Pulmonary artery endothelial cell (primary cell): Measurements from ENCODE around the gene C20orf204. TPM values are rescaled to one million over a fixed set of nuclear protein-coding genes. Genes with fewer than 3 reads are reported as not detected.
"Not testable (repeated sequence)": the region's sequence is repeated elsewhere in the genome, so short reads cannot be mapped to it uniquely, and the experiment has no call there.

Experiments
- DNase-seq: peaks from one replicate; pipeline ENCODE4 v3.0.0-alpha.2; 2011; ENCODE audit warnings: low read depth, low spot score
- total RNA-seq: library from RNA; depleted of rRNA; stranded (reverse); fragments of >200 nt; gene quantifications from 2 replicates; pipeline ENCODE4 v1.2.3, GENCODE V29; 2014

C20orf204 gene
- total RNA-seq, 1 donor from 2014 or later: 1.7 TPM

- no peak for DNase-seq
Measured at GRCh38 chr20:64082126-64082731, 46.2 kb downstream of the C20orf204 start.

DNA sequence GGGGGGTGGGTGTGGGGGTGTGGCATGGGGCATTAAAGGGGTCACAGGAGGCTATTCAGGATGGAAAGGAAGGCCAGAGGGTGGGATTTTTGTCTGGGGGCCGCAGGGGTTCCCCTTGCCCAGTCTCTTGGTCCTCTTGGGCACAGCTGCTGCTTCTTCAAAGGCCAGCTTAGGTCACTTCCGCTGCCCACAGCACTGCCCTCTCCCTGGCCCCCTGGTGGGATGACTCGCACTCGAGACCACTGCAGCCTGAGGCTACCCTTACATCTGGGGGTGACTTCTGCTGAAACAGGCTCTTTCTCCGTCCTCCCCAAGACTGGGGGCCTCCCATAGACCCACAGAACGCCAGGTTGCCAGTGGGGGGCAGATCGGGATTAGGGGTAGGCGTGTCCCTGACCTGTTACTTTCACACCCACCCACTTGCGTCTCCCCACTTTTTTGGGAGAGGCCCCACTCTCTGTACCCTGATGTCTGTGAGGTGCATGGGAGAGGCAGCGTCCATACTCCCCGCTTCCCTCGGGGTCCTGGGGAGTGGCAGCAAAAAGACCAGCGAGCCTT lies 46.9 kb downstream of the C20orf204 start:
- no peak for DNase-seq

DNA sequence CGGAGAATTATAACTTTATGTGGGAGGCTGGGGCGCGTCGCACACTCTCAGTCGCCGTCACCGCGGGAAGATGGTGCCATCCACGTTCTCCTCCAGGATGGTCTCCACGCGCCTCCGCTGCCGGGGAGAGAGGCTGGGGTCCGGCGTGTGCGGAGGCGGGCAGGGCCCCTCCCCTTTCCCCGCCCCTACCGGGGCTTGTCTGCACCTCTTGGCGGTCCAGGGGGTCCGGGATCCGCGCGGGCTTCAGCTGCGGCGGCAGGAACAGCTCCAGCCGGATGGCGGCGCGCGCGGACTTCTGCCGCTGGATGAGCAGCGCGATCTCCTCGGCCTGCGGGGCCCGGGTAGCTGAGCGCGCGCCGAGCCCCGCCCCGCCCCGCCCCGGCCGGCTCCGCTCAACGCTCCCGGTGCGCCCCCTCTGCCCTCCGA lies 47.4 kb downstream of the C20orf204 start:
- DNase-seq: peak; percentile 27

GRCh38 chr20:64083804-64084684 lies 48.1 kb downstream of the C20orf204 start, which contains the start of gene LKAAEAR1:
LKAAEAR1 (minus strand) TSS chr20:64084398; CDS start chr20:64084219, 179 bp downstream.
- no peak for DNase-seq

DNA sequence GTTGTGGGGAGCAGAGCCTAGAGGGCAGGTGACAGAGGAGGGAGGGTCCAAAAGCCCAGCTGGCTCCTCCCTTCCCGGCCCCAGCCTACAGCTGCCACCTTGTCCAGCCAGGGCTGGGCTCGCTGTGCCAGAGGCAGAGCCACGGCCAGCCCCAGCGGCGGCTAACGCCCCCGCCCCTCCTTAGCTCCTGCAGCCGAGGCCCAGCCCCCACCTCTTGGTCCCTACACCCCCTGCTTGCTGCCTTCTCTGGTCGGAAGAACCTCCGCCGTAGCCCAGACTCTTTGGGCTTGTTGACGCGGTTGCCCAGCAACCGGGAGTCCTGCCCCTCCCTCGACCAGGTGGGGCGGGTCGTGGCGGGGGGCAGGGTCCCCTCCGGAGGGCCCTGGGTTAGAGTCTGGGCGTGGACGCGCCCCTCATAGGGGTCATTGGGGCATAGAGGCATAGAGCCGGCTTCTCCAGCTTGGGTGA lies 48.7 kb downstream of the C20orf204 start:
- no peak for DNase-seq

DNA sequence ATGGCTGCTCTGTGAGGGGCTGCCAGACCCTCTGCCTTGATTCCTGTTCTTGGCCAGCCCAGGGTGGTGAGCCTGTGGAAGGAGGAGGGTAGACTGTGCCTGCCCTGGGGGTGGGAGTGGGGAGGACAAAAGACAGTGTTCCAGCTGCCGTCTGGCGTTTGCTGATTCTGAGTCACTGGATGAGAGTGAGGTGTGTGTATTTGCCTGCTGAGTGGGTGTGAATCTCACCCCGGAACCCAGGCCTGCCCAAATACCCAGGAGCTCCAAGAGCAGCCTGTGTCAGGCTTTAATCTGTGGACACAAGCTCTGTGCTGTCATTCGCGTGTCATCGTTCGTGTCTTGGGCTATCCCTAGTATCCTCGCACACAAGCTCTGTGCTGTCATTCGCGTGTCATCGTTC lies 50.8 kb downstream of the C20orf204 start:
- DNase-seq: no peak

GRCh38 chr20:64087226-64087825 lies 51.3 kb downstream of the C20orf204 start:
- not testable (repeated sequence) for DNase-seq

DNA sequence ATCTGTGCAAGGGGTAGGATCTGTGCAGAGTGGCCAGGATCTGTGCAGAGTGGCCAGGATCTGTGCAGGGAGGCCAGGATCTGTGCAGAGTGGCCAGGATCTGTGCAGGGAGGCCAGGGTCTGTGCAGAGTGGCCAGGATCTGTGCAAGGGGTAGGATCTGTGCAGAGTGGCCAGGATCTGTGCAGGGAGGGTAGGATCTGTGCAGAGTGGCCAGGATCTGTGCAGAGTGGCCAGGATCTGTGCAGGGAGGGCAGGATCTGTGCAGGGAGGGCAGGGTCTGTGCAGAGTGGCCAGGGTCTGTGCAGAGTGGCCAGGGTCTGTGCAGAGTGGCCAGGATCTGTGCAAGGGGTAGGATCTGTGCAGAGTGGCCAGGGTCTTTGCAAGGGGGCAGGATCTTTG lies 52.6 kb downstream of the C20orf204 start:
- not testable (repeated sequence) for DNase-seq

Other genes starting within 250 kb of the C20orf204 start
- gene ZBTB46, start 204.9 kb upstream of the C20orf204 start, total RNA-seq: 7.2 and 13.0 TPM in 2 replicates
- gene ABHD16B, start 174.7 kb upstream of the C20orf204 start, total RNA-seq: not detected in 2 replicates
- 139 and 153 TPM in 2 replicates for gene TPD52L2, start 170.9 kb upstream of the C20orf204 start, total RNA-seq
- gene DNAJC5, start 141.1 kb upstream of the C20orf204 start, total RNA-seq: 106 and 113 TPM in 2 replicates
- gene UCKL1, start 79.8 kb upstream of the C20orf204 start, total RNA-seq: 28.9 and 30.4 TPM in 2 replicates
- 11.7 and 13.1 TPM in 2 replicates for gene ZNF512B, start 66.3 kb upstream of the C20orf204 start, total RNA-seq
- 1.5 and 2.5 TPM in 2 replicates for gene SAMD10, start 56.5 kb upstream of the C20orf204 start, total RNA-seq
- gene PRPF6, start 55.0 kb upstream of the C20orf204 start, total RNA-seq: 71.7 and 83.0 TPM in 2 replicates
- gene SOX18, start 13.5 kb downstream of the C20orf204 start, total RNA-seq: 11.1 and 27.3 TPM in 2 replicates
- 18.0 and 27.8 TPM in 2 replicates for gene TCEA2, start 27.0 kb downstream of the C20orf204 start, total RNA-seq
- gene RGS19, start 43.3 kb downstream of the C20orf204 start, total RNA-seq: 19.1 and 22.2 TPM in 2 replicates
- 2.0 and 2.6 TPM in 2 replicates for gene OPRL1, start 43.9 kb downstream of the C20orf204 start, total RNA-seq
- not detected in 2 replicates for gene LKAAEAR1, start 48.2 kb downstream of the C20orf204 start, total RNA-seq
- not detected in 2 replicates for gene NPBWR2, start 71.4 kb downstream of the C20orf204 start, total RNA-seq
- not detected in 2 replicates for gene MYT1, start 128.3 kb downstream of the C20orf204 start, total RNA-seq
- 44.7 and 49.9 TPM in 2 replicates for gene PCMTD2, start 219.6 kb downstream of the C20orf204 start, total RNA-seq